PC-3 (cell line): ENCODE measurements around the gene TEDDM1. TPM values are rescaled to one million over a fixed set of nuclear protein-coding genes. Genes with fewer than 3 reads are reported as not detected.
"Not testable (repeated sequence)": the region's sequence is repeated elsewhere in the genome, so short reads cannot be mapped to it uniquely, and the experiment has no call there.

ENCODE experiments used
- ATAC-seq: fragments of 200-7000 bp; cut with Tn5 transposase; 2 replicates; pipeline ENCODE4 v1.9.1; 2020; ENCODE audit warnings: mild to moderate bottlenecking, moderate library complexity
- BruUV-seq: library from RNA; stranded (reverse); fragments of 400-500 nt; replicated peaks from 2 replicates; lab custom pipeline; 2021; lab: Mats Ljungman, UMichigan
- CTCF ChIA-PET: fragments of 300-600 bp; sonication (Branson Sonifier 250); formaldehyde crosslinking; loops from one replicate; lab custom pipeline; 2022; ENCODE audit warnings: antibody characterized with exemption; lab: Charles Lee
- POLR2A ChIA-PET: fragments of 300-600 bp; sonication (Branson Sonifier 250); formaldehyde crosslinking; loops from one replicate; lab custom pipeline; 2022; ENCODE audit warnings: antibody characterized with exemption; ENCODE audit not compliant: unreplicated experiment; lab: Charles Lee
- DNase-seq: peaks from one replicate; pipeline ENCODE4 v3.0.0-alpha.2; 2015
- H2AFZ ChIP-seq: fragments of 300-600 bp; sonication (generic); 2 replicates; pipeline ENCODE4 v1.6.0; 2016; ENCODE audit warnings: antibody characterized with exemption, low read length
- H3F3A ChIP-seq: fragments of 300-600 bp; sonication (generic); one replicate; pipeline ENCODE4 v1.6.0; 2017; ENCODE audit warnings: antibody characterized with exemption, low read length, control low read depth, mild to moderate bottlenecking; ENCODE audit not compliant: unreplicated experiment
- H3K27ac ChIP-seq: fragments of 300-600 bp; sonication (generic); 2 replicates; pipeline ENCODE4 v1.5.1; 2016; ENCODE audit warnings: mild to moderate bottlenecking, low read length
- H3K27me3 ChIP-seq: fragments of 300-600 bp; sonication (generic); 2 replicates; pipeline ENCODE4 v1.6.1; 2016; ENCODE audit warnings: low read length, mixed read lengths
- H3K36me3 ChIP-seq: fragments of 300-600 bp; sonication (generic); 2 replicates; pipeline ENCODE4 v1.6.1; 2016; ENCODE audit warnings: low read depth, mixed run types, low read length, mixed read lengths
- H3K4me1 ChIP-seq: fragments of 300-600 bp; sonication (generic); 2 replicates; pipeline ENCODE4 v1.5.1; 2016; ENCODE audit warnings: low read length; ENCODE audit not compliant: insufficient read depth
- H3K4me2 ChIP-seq: fragments of 300-600 bp; sonication (generic); 2 replicates; pipeline ENCODE4 v1.6.0; 2016; ENCODE audit warnings: low read length
- H3K4me3 ChIP-seq: fragments of 300-600 bp; sonication (generic); 2 replicates; pipeline ENCODE4 v1.5.1; 2016; ENCODE audit warnings: mild to moderate bottlenecking, low read length, mixed read lengths
- H3K79me2 ChIP-seq: fragments of 300-600 bp; sonication (generic); 2 replicates; pipeline ENCODE4 v1.6.1; 2017; ENCODE audit warnings: low read length, mixed read lengths
- H3K9ac ChIP-seq: fragments of 300-600 bp; sonication (generic); 2 replicates; pipeline ENCODE4 v1.6.0; 2016; ENCODE audit warnings: mild to moderate bottlenecking, low read length
- H3K9me2 ChIP-seq: fragments of 300-600 bp; sonication (generic); replicated peaks from 2 replicates; pipeline ENCODE4 v1.6.1; 2016; ENCODE audit warnings: mixed run types, low read length, mixed read lengths
- H3K9me3 ChIP-seq: fragments of 300-600 bp; sonication (generic); 2 replicates; pipeline ENCODE4 v1.6.1; 2016; ENCODE audit warnings: low read length, mixed read lengths
- H4K20me1 ChIP-seq: fragments of 300-600 bp; sonication (generic); 2 replicates; pipeline ENCODE4 v1.6.1; 2016; ENCODE audit warnings: low read length, mixed read lengths
- EZH2 ChIP-seq: fragments of 300-600 bp; sonication (generic); IDR thresholded peaks from one replicate; pipeline ENCODE4 v1.6.1; 2017; ENCODE audit warnings: antibody characterized with exemption, mild to moderate bottlenecking, low read length; ENCODE audit not compliant: unreplicated experiment
- EZH2phosphoT487 ChIP-seq: fragments of 300-600 bp; sonication (generic); IDR thresholded peaks from 2 replicates; pipeline ENCODE4 v1.6.1; 2018; ENCODE audit warnings: mild to moderate bottlenecking, antibody characterized with exemption, low read length, borderline replicate concordance
- intact Hi-C: fragments of 100-400 bp; cut with micrococcal nuclease; formaldehyde crosslinking; loops from 2 replicates; pipeline ENCODE4 v1.9.0; 2023
- total RNA-seq: library from RNA; depleted of rRNA; stranded (reverse); fragments of >200 nt; gene quantifications from 2 replicates; pipeline ENCODE4 v1.2.3, GENCODE V29; 2014
- TF ChIP-seq, protein P1 (sequence below): fragments of 300-600 bp; sonication (generic); conservative IDR thresholded peaks from 2 replicates; pipeline ENCODE4 v1.5.1; 2017; ENCODE audit warnings: antibody characterized with exemption, low read depth, mild to moderate bottlenecking, low read length

Gene TEDDM1
- total RNA-seq, 1 experiment from 2014 or later, result not detected

DNA sequence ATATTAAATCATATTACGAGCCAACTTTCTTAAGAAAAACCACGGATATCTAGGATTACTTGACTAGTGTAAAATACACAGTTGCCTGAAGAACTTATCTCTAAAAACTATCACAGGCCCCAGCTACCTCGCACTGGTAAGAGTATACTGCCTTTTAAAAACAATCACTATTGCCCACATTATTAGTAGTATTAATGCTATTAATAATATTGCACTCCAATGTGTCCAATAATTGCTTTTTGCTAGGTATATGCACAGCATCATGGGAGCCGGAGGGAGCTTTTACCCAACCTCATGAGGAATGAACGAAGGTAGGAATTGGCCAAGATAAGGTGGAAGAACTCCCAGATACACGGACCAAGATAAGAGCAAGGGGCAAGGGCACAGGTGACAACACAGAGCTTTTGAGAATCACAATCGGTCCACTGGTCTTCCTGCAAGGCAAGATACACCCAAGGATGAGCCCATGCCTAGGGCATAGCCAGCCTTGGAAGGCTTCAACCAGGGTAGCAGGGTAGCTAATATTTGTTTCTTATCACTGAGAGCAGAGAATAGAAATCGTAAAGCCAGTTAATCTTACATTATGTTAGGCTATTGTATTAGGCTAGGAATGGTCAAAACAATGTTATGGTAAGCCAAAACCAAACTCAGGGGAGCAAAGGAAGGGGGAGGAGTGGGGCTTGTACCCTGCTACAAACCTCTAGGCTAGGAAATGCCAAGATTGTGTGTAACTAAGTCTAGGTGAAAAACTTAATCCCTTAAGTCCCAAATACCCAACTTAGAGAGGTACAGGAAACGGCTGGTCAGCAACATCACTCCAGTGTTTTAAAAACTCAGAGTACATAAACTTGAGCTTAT, 18.3 kb downstream of the TEDDM1 start:
- intact Hi-C loops, result no loop called here
- Histone ChIP-seq H3F3A (no peaks in the 10 kb centered on the region), H2AFZ (no peak overlapping the region), H3K27ac (no peak overlapping the region), H3K4me1 (peaks cover 8% of the 10 kb centered on the region), H3K9me2 (no peaks in the 10 kb centered on the region), H3K79me2 (no peaks in the 10 kb centered on the region), H4K20me1 (no peaks in the 10 kb centered on the region; the same call in 1 of the 2 replicates), H3K27me3 (no peaks in the 10 kb centered on the region), H3K4me3 (no peak overlapping the region), H3K9me3 (no peaks in the 10 kb centered on the region), H3K4me2 (no peak overlapping the region), H3K9ac (no peak overlapping the region), H3K36me3 (peaks cover 30% of the 10 kb centered on the region)
- ATAC-seq (no peak), DNase-seq (no peak)
- BruUV-seq, result no TSS peak
- POLR2A ChIA-PET, result no interaction called here
- TF ChIP-seq, protein P1, sequence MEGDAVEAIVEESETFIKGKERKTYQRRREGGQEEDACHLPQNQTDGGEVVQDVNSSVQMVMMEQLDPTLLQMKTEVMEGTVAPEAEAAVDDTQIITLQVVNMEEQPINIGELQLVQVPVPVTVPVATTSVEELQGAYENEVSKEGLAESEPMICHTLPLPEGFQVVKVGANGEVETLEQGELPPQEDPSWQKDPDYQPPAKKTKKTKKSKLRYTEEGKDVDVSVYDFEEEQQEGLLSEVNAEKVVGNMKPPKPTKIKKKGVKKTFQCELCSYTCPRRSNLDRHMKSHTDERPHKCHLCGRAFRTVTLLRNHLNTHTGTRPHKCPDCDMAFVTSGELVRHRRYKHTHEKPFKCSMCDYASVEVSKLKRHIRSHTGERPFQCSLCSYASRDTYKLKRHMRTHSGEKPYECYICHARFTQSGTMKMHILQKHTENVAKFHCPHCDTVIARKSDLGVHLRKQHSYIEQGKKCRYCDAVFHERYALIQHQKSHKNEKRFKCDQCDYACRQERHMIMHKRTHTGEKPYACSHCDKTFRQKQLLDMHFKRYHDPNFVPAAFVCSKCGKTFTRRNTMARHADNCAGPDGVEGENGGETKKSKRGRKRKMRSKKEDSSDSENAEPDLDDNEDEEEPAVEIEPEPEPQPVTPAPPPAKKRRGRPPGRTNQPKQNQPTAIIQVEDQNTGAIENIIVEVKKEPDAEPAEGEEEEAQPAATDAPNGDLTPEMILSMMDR, result no peak
- TF ChIP-seq EZH2 (no peak), EZH2phosphoT487 (no peak)
- CTCF ChIA-PET, result no interaction called here

DNA sequence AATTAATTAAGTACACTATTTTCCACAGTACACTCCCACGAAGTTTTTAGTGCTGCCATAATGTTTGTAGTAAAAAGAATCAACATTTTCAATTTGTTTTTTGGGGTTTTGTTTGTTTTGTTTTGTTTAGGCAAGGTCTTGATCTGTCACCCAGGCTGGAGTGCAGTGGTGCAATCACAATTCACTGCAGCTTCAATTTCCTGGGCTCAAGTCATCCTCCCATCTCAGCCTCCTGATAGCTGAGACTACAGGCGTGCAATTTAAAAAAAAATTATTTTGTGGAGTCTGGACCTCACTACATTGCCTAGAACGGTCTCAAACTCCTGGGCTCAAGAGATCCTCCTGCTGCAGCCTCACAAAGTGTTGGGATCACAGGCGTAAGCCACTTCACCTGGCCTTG, 20.3 kb downstream of the TEDDM1 start:
- Histone ChIP-seq H3K79me2 (no peaks in the 10 kb centered on the region), H3K9me3 (no peaks in the 10 kb centered on the region), H3K4me2 (no peak overlapping the region), H3K4me1 (peaks cover 17% of the 10 kb centered on the region), H3K27me3 (no peaks in the 10 kb centered on the region), H3K9ac (no peak overlapping the region), H3F3A (no peaks in the 10 kb centered on the region), H4K20me1 (no peaks in the 10 kb centered on the region), H3K4me3 (no peak overlapping the region), H3K36me3 (peaks cover 11% of the 10 kb centered on the region), H3K9me2 (no peaks in the 10 kb centered on the region), H3K27ac (no peak overlapping the region), H2AFZ (no peak overlapping the region)
- intact Hi-C loops, result no loop called here
- TF ChIP-seq EZH2phosphoT487 (no peak), EZH2 (no peak)
- TF ChIP-seq, protein P1, result no peak
- ATAC-seq (no peak), DNase-seq (no peak)
- POLR2A ChIA-PET, result no interaction called here
- BruUV-seq, result no TSS peak
- CTCF ChIA-PET, result no interaction called here

DNA sequence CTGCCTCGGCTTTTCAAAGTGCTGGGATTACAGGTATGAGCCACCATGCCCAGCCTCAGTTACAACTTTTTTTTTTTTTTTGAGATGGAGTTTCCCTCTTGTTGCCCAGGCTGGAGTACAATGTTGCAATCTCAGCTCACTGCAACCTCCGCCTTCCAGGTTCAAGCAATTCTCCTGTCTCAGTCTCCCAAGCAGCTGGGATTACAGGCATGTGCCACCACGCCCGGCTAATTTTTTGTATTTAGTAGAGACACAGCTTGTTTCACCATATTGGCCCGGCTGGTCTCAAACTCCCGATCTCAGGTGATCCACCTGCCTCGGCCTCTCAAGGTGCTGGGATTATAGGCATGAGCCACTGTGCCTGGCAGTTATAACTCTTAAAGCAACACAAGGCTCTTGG, 20.7 kb downstream of the TEDDM1 start:
- H3K27me3 ChIP-seq, H3K79me2 ChIP-seq, H3K9me2 ChIP-seq, CTCF ChIA-PET, H4K20me1 ChIP-seq, H3F3A ChIP-seq, H2AFZ ChIP-seq, H3K4me3 ChIP-seq, POLR2A ChIA-PET, BruUV-seq, H3K9ac ChIP-seq, ATAC-seq, DNase-seq, H3K4me2 ChIP-seq, H3K27ac ChIP-seq, H3K9me3 ChIP-seq: not testable (repeated sequence)
- Histone ChIP-seq H3K36me3 (peaks cover 11% of the 10 kb centered on the region), H3K4me1 (peaks cover 17% of the 10 kb centered on the region)
- intact Hi-C loops, result loop anchor here (5.0 kb wide), 2 partner anchors 47 to 162 kb away; no protein-coding TSS in a partner anchor
